ENCODE measurements around the gene FBXO21. TPM values are rescaled to one million over a fixed set of nuclear protein-coding genes. Genes with fewer than 3 reads are reported as not detected.
"Not testable (repeated sequence)": the region's sequence is repeated elsewhere in the genome, so short reads cannot be mapped to it uniquely, and the experiment has no call there.

Gene FBXO21
- total RNA-seq, 1 experiment from 2014 or later = 38.1 TPM

DNA sequence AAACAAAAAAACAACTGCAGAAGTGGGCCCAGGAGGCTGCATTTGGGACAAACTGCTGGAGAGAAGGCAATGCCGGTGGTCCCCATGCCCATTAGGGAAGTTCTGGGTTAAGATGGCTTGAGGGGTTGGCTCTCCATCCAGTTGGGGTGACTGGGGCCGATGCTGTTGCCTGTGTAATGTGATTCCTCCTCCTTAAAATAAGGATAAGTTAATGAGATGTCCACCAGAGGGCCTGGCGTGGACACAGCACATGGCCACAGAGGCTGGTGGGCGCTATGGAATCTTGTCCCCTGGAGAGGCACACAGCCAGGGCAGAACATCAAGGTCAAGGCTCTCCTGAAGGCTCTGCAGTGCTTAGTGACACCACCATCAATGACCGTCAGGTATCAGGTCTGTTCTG is 90.0 kb downstream of the FBXO21 start:
- in situ Hi-C loops (cut with HindIII; ENCODE audit: low pct_unique_long_range_greater_than_20kb, low sequenced_read_pairs) = no loop called here
- DNase-seq (ENCODE audit: low read depth) = no peak

- in situ Hi-C loops (cut with HindIII; ENCODE audit: low pct_unique_long_range_greater_than_20kb, low sequenced_read_pairs) = no loop called here
- no peak for DNase-seq (ENCODE audit: low read depth)
Measured at GRCh38 chr12:117098361-117099217, 91.7 kb downstream of the FBXO21 start.

- DNase-seq (ENCODE audit: low read depth) = no peak
- in situ Hi-C loops (cut with HindIII; ENCODE audit: low pct_unique_long_range_greater_than_20kb, low sequenced_read_pairs) = no loop called here
Measured at GRCh38 chr12:117098024-117098360, 92.3 kb downstream of the FBXO21 start.

GRCh38 chr12:117097159-117097558 is 93.1 kb downstream of the FBXO21 start:
- in situ Hi-C loops (cut with HindIII; ENCODE audit: low pct_unique_long_range_greater_than_20kb, low sequenced_read_pairs) = no loop called here
- no peak for DNase-seq (ENCODE audit: low read depth)

- DNase-seq (ENCODE audit: low read depth) = no peak
- in situ Hi-C loops (cut with HindIII; ENCODE audit: low pct_unique_long_range_greater_than_20kb, low sequenced_read_pairs) = no loop called here
Measured at GRCh38 chr12:117096501-117097042, 93.7 kb downstream of the FBXO21 start.

DNA sequence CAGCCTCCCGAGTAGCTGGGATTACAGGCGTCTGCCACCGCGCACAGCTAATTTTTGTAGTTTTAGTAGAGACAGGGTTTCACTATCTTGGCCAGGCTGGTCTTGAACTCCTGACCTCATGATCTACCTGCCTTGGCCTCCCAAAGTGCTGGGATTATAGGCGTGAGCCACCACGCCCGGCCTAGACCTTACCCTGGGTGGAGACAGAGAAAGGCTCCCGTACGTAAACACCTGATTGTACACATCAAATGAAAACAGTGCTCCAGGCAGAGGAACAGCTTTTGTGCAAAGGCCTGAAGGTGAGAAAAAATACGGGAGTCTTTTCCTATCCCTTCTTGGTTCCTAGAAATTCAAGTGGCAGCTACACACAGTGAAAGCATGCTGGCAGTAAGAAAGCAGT is 95.1 kb downstream of the FBXO21 start:
- in situ Hi-C loops (cut with HindIII; ENCODE audit: low pct_unique_long_range_greater_than_20kb, low sequenced_read_pairs); DNase-seq (ENCODE audit: low read depth): not testable (repeated sequence)

DNA sequence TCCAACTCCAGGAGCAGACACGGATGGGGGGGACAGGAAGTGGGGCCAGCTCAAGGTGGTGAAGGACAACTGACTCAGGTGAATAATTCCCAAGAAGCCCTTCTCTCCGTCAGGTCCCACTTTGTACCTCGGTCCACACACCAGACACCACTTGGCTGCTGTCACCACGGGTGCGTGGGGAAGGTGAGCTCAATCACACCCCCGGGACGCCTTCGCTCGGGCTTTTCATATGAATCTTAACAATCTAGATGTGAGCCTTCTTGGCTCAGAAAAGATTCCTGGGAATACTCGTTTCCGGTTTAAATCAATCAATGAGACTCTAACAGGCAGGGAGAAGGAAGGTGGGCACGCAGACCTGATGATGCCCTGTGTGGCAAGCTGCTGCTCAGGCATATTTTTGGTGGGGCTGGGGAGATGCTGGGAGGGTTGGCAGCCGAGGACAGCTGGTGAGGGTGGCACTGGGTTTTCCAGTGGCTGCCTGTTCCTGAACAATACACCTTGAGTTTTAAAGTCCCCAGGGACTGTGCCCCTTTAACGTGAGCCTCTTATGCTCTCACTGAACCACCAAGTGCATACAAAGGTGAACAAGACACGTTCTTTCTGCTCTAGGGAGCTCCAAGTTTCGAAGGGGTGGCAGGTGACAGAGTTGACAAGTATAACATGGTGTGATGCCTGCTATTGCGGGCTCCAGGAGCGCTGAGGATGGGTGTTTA is 96.2 kb downstream of the FBXO21 start:
- in situ Hi-C loops (cut with HindIII; ENCODE audit: low pct_unique_long_range_greater_than_20kb, low sequenced_read_pairs) = no loop called here

GRCh38 chr12:117093431-117093830 is 96.8 kb downstream of the FBXO21 start:
- DNase-seq (ENCODE audit: low read depth) = no peak
- in situ Hi-C loops (cut with HindIII; ENCODE audit: low pct_unique_long_range_greater_than_20kb, low sequenced_read_pairs) = no loop called here

More for the DNA sequence above, 96.2 kb downstream of the FBXO21 start:
- no peak for DNase-seq (ENCODE audit: low read depth)

DNA sequence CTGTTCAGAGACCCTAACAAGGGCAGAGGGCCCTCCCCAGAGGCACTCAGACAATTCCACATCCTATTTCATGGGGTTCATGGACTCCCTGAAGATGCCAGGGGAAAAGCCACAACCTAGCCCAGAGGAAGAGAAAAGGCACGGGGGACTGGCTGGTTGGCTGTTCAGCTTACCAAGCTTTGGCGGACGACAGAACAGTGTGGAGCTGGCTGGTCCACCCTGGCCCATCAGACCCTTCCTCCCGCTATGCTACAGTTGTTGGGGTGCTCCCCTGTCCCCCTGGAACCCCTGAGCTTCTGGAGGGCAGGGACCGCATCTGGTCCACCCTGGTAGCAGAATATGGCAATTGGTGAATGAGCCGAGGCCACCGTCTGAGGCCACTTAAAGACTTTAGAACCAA is 97.4 kb downstream of the FBXO21 start:
- in situ Hi-C loops (cut with HindIII; ENCODE audit: low pct_unique_long_range_greater_than_20kb, low sequenced_read_pairs) = no loop called here

GRCh38 chr12:117092511-117092780 is 97.8 kb downstream of the FBXO21 start:
- DNase-seq (ENCODE audit: low read depth) = no peak
- in situ Hi-C loops (cut with HindIII; ENCODE audit: low pct_unique_long_range_greater_than_20kb, low sequenced_read_pairs) = no loop called here

More for the DNA sequence above, 97.4 kb downstream of the FBXO21 start:
- DNase-seq (ENCODE audit: low read depth) = no peak

Other genes with a start within 250 kb of the FBXO21 start
- 8.9 and 10.1 TPM in 2 replicates for gene TESC, start 91.1 kb downstream of the FBXO21 start, total RNA-seq (2014; rRNA removed; shearing (Covaris generic); ENCODE audit: low replicate concordance)
- gene NOS1, start 171.2 kb upstream of the FBXO21 start, total RNA-seq (2014; rRNA removed; shearing (Covaris generic); ENCODE audit: low replicate concordance) = 0.14 TPM in 1 of 2 replicates, not detected in the other

All from Caki2 (cell line).